ENCODE data around the gene EHBP1L1.

DNA sequence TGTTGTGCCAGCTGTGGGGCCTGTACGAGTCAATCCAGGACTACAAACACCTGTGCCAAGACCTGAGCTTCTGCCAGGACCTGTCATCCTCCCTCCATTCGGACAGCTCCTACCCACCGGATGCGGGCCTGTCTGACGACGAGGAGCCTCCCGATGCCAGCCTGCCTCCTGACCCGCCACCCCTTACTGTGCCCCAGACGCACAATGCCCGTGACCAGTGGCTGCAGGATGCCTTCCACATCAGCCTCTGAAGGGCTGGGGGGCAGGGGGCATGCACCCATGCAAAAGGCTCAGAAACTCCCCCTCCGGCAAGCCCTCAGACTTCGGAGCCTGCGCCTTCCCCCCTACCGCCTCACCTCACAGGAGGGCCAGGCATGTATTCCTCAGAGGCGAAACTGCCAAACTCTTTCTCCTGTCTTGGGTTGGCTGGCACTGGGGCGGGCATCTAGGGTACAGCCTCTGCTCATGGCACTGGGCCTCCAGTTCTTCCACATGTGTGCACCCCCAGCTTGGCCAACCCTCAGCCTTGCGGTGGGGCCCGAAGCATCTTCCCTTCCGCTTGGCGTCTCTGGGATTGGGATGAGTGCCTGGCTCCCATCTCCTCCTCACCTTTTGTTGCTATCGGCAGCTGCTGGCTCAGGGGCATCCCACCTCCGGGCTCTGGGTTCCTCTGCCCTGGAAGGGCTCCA lies 2.3 kb upstream of the EHBP1L1 start:
- no peak for TF ChIP-seq CTCF (conservative IDR thresholded peaks at IDR 0.05 in 1 of 2, IDR thresholded peaks at IDR 0.05 in 1 of 2; ENCODE audit: low read depth in 1 of 2, low read length in 2 of 2)
- TF ChIP-seq EZH2 (IDR thresholded peaks at IDR 0.05; ENCODE audit: low read length, missing control alignments): no peak

Data from fibroblast of lung (primary cell).